Middle frontal gyrus (tissue), 1 donor: ENCODE measurements around the gene ZNF277.
"Not testable (repeated sequence)": the region's sequence is repeated elsewhere in the genome, so short reads cannot be mapped to it uniquely, and the experiment has no call there.

ENCODE experiments used
- DNase-seq: peaks from one replicate; pipeline ENCODE4 v3.0.0-alpha.2; 2015; ENCODE audit warnings: low spot score; ENCODE audit errors: extremely low spot score

ZNF277 gene

DNA sequence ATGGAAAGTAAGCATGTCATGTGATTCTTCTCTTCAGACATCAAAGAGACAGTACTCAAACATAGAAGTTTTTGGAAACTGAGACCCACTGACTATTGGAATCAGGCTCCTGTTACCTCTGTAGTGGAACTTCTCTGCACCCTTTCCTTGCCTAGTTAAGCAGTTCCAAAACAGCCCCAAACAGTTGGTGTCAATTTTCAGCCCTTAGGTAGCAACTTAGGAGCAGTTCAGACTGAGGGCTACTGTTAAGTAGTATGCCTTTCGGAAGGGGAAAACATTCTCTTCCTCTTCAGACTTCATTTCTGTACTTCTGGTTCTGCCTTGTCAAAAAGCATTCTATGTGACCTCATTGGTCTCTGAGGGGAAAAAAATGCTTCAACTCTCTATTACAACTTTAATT, 85.7 kb downstream of the ZNF277 start:
- DNase-seq = no peak

- no peak for DNase-seq
These were observed 86.9 kb downstream of the ZNF277 start for GRCh38 chr7:112293416-112293815.

GRCh38 chr7:112296432-112296831, 89.9 kb downstream of the ZNF277 start:
- DNase-seq = no peak

DNA sequence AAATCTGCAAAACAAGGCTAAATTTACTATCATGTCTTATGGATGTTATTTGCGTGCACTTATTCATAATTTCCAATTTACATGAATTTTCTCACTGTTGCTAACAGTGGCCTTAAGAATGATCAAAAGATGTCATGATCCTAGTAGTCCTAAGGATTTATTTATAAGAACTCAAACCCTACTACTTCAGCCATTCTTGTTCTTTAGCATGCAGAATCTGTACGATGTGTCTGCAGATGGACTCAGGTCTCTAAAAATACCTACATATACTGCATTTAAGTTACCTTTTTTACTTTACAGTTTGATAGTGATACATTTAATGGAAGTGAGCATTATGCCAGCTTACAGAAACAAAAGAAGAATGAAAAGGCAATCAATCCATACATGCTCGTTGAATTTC, 91.2 kb downstream of the ZNF277 start:
- no peak for DNase-seq

DNA sequence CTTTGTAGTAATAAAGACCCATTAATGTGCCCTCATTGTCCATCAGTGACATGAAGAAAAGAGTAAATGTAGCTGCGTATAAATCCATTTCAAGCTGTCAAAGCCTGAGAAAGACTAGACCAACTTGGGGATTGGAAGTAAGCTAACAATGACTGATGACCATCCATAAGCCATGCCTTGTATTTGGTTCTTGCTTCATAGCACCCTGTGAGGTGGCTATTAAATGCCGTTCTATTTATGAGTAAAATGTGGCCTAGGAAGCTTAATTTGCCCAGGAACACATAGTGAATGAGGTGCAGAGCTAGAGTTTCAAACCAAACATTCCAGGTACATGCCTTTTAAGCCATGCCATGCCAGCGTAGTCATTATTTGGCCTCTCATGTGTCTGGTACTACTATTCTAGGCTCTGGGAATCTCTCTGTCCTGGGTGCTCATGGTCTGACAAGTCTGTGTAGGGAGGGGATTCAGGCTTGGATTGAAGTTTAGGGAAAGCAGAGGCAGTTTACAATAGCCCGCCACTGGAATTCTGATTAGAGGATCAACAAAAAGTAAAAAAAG, 92.1 kb downstream of the ZNF277 start:
- no peak for DNase-seq

DNA sequence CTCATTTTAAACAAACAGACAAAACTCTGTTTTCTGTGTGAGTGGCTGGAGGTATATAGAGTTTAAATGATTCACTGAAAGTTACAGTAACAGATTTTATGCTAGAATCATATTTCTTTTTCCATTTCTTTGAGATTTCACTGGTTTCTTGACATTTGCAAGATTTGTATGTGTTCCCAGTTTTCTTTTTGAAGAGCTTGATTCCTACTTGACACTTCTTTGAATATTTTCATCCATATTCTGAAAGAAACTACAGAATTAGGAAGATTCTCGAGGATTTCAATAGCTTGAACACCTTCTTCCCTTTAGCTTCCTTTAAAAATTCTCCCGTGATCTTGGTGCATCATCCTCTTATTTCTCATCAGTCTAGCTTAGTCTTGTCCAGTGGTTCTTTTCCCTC, 93.6 kb downstream of the ZNF277 start:
- no peak for DNase-seq

GRCh38 chr7:112300831-112301407, 94.4 kb downstream of the ZNF277 start:
- DNase-seq = no peak

- no peak for DNase-seq
These were observed 96.1 kb downstream of the ZNF277 start for GRCh38 chr7:112302566-112302965.

- no peak for DNase-seq
These were observed 100.4 kb downstream of the ZNF277 start for GRCh38 chr7:112306903-112307302.

DNA sequence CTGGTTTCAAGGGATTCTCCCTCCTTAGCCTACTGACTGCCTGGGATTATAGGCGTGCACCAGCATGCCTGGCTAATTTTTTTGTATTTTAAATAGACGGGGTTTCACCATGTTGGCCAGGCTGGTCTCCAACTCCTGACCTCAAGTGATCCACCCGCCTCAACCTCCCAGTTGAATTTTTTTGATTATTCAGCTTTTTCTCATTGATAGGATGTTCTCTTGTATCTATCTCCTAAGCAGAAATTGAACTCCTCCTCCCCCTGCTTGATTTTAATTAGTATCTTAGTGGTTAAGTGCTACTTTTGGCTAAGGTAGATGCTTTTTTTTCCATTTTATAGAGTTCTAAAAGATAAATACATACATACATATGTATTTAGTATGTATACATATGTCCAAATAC, 101.0 kb downstream of the ZNF277 start:
- DNase-seq = no peak

DNA sequence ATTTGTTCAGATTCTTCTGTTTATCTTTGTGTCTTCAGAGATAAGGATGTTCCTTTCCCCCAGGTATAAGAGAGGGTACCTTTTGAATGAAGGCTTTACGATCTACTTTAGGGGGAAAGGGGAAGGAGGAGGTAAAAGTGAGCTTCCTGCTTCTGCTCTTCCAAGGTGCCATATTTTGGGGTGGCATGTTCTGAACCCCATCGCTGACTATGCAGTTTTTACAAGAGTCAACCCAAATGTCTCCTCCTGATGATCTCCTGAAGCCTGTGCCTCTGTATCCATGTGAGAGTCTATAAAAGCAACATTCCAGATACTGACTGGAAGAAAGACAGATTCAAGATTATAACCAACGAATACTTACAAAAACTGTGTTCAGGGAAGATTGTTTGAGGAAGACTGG, 102.5 kb downstream of the ZNF277 start:
- DNase-seq = no peak

DNA sequence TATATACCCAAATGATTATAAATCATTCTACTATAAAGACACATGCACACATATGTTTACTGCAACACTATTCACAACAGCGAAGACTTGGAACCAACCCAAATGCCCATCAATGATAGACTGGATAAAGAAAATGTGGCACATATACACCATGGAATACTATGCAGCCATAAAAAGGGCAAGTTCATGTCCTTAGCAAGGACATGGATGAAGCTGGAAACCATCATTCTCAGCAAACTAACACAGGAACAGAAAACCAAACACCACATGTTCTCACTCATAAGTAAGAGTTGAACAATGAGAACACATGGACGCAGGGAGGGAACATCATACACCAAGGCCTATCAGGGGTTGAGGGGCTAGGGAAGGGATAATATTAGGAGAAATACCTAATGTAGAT, 110.3 kb downstream of the ZNF277 start:
- not testable (repeated sequence) for DNase-seq

- DNase-seq = no peak
These were observed 115.6 kb downstream of the ZNF277 start for GRCh38 chr7:112322070-112322469.

- no peak for DNase-seq
These were observed 121.1 kb downstream of the ZNF277 start for GRCh38 chr7:112327566-112327965.

DNA sequence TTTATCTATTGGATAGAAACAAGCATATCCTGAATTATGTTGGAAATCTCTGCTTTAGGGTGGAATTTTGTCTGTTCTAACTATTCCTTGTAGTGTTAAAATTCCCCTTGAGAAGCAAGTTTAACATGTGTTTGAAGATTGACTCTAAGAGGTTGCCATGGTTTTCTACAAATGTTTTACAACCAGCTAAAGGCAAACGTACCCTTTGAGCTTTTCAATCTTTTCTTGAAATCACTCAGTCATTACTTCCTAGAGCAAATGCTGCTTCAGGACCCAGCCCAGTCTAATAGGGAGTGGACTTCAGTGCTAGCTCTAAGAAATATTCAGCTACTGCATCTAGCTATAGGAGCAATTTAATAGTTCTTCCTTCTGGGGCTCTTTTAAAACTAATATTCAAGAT, 125.0 kb downstream of the ZNF277 start:
- DNase-seq = no peak

DNA sequence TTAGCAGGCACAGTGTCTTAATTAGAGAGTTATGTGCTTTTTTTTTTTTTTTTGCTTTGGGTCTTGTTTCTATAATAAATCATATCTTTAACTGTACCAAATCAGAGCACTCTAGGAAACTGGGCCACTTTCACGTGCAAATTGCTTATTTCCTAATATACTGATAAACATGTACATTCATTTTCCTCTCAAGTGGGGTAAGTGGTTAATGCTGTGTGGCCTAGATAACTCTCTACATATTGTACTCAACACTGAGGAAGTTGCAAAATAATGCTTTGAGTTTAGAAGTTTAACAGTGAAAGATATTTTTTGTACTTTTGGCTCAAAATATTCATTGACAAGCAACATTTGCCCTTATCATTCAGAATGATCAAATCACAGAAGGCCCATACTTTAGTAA, 127.9 kb downstream of the ZNF277 start:
- DNase-seq = no peak

DNA sequence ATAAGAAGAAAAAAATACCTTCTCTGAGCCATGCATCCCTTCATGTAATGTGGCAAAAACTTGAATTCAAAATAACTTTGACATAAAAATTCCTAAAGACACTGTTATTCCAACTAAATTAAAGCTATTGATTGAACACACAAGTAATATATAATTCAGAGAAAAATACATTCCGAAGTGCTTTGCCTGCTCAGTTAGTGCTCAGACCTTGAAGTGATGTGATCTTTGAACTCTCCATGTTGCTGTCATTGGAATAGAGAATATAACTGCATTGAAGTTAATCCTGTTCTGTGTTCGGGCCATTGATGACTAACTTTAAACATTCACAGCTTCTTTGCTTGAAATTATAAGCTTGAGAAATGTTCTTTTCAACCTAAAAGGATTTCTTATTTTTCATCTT, 129.8 kb downstream of the ZNF277 start:
- DNase-seq = no peak

DNA sequence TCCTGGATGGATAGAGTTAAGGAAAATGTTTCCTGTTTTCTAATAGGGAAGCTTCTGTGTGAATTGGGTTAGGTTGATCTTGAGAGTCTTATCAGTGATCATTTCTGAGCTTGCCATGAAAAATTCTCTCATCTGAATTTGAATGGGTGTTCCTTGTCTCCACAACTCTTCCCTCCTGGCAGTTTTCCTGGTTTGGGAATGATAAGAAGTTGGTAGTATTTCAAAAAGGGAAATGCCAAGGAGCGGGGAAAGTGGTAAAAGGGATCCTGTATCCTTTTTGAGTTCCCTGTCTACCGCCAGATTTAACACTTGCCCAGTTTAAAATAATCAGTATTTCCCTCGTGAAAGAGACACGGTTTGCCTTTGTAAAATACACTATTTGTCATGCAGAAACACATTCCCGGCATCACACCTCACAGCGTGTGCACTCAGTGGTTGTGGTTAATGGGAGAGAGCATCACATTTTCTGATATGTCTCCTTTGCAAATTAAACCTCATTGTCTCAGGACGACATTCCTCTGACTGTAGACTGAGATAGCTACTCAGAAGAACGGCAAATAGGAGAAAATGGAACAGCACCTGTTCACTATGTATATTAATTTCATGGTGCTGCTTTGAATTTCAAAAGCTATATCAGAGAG, 130.6 kb downstream of the ZNF277 start:
- no peak for DNase-seq

DNA sequence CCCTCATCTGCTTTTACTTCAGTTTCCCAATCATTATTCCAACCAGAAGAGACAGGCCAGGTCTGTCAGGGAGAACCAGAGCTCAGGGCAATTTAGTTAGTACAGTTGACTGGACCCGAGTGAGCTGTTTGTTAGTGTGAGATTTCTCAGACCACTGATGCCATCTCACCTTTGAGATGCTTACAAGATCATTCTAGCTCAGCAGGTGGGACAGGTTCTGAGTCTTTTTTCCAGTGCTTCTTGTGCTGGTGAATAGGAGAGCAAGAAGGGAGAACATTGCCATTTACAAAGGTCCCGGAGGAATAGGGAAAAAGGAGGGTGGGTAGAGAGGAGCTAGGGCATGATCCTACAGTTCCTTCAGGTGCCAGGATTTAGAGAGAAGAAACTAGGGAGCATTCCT, 131.4 kb downstream of the ZNF277 start:
- DNase-seq = no peak

GRCh38 chr7:112338786-112339185, 132.3 kb downstream of the ZNF277 start:
- DNase-seq = no peak

DNA sequence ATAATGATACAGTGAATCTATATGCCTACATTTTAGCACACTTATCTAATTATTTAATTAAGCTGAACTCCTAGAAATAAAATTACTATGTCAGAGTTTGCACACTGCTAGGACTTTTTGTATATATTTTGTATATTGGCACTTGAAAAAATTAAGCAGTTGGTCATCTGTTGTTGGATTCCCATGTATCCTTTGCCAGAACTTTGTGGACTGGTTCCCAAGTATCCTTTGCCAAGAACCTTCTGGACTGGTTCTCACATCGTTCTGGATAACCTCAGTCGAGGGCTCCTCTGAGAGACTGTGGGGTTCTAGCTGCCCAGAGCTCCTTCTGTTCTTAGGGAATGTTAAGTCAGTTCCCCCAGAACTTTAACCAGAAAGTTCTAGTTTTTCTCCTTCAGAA, 135.0 kb downstream of the ZNF277 start:
- DNase-seq = no peak

DNA sequence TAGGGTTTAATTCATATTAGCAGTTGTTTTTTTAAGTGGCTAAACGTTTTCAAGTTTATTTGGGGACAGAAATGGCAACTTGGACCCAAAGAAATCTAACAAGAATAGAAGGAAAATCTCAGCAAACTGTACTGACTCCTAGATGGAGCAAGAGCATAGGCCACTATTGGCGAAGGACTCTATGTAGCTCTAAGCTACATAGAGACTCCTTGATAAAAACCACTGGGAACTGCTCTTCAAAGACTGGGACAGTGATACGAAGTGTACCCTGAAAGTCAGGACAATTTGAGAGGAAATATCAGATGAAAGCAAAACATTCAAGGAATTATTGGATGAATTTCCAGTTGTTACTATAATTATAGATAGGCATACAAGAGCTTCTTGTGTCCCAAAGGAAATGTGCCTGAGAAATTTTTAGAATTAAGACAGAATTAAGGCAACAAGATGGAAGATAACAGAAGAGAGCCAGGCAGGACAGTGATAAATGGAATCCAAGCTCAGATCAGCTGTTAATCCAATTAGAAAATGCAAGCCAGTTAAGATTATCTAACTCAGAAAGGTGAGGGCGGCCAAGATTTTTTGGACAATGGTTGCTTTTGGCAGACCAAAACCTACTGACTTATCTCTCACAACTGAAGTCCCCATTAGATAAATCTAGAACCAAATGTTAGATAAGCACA, 140.0 kb downstream of the ZNF277 start:
- no peak for DNase-seq

GRCh38 chr7:112347088-112347487, 140.6 kb downstream of the ZNF277 start:
- no peak for DNase-seq
